ENCODE results near the gene GLI1. TPM values are rescaled to one million over a fixed set of nuclear protein-coding genes. Genes with fewer than 3 reads are reported as not detected.
A peak's percentile ranks its signal among the peaks of the same experiment; 100 is the strongest.
"Not testable (repeated sequence)": the region's sequence is repeated elsewhere in the genome, so short reads cannot be mapped to it uniquely, and the experiment has no call there.

The GLI1 gene
- 9.7 and 13.1 TPM in 2 replicates for total RNA-seq (2014; rRNA removed; shearing (Covaris generic))

- Histone ChIP-seq H3K4me3 (ENCODE audit: insufficient read depth, low read depth, low read length) (peak within 1 kb of the TSS; percentile 75), H3K36me3 (replicated peaks; ENCODE audit: control insufficient read depth, insufficient read depth, low read length) (no peaks in the 10 kb centered on the region; the same call in none of the 2 replicates), H3K27me3 (ENCODE audit: control insufficient read depth, insufficient read depth, low read length) (peaks cover 1% of the 10 kb centered on the region; the same call in 1 of the 2 replicates)
- peak; percentile 75 for DNase-seq
Measured at GRCh38 chr12:57459750-57460467, at the start of gene GLI1. Gene GLI1 (plus strand): TSS chr12:57459785. CDS start chr12:57463692, 3,907 bp downstream.

GRCh38 chr12:57410534-57410933 lies 49.1 kb upstream of the GLI1 start:
- DNase-seq, result no peak
- Histone ChIP-seq H3K36me3 (replicated peaks; ENCODE audit: control insufficient read depth, insufficient read depth, low read length) (no peaks in the 10 kb centered on the region), H3K4me3 (ENCODE audit: insufficient read depth, low read depth, low read length) (no peak overlapping the region), H3K27me3 (ENCODE audit: control insufficient read depth, insufficient read depth, low read length) (no peaks in the 10 kb centered on the region)

- DNase-seq; H3K36me3 ChIP-seq (replicated peaks; ENCODE audit: control insufficient read depth, insufficient read depth, low read length); H3K4me3 ChIP-seq (ENCODE audit: insufficient read depth, low read depth, low read length); H3K27me3 ChIP-seq (ENCODE audit: control insufficient read depth, insufficient read depth, low read length): not testable (repeated sequence)
Measured at GRCh38 chr12:57414160-57414559, 45.4 kb upstream of the GLI1 start.

- Histone ChIP-seq H3K4me3 (ENCODE audit: insufficient read depth, low read depth, low read length) (no peak overlapping the region), H3K27me3 (ENCODE audit: control insufficient read depth, insufficient read depth, low read length) (no peaks in the 10 kb centered on the region), H3K36me3 (replicated peaks; ENCODE audit: control insufficient read depth, insufficient read depth, low read length) (no peaks in the 10 kb centered on the region)
- DNase-seq, result no peak
Measured at GRCh38 chr12:57415088-57415487, 44.5 kb upstream of the GLI1 start.

- no peak for DNase-seq
- Histone ChIP-seq H3K4me3 (ENCODE audit: insufficient read depth, low read depth, low read length) (no peak overlapping the region), H3K36me3 (replicated peaks; ENCODE audit: control insufficient read depth, insufficient read depth, low read length) (no peaks in the 10 kb centered on the region), H3K27me3 (ENCODE audit: control insufficient read depth, insufficient read depth, low read length) (no peaks in the 10 kb centered on the region)
Measured at GRCh38 chr12:57416039-57416996, 43.3 kb upstream of the GLI1 start.

- Histone ChIP-seq H3K4me3 (ENCODE audit: insufficient read depth, low read depth, low read length) (no peak overlapping the region), H3K27me3 (ENCODE audit: control insufficient read depth, insufficient read depth, low read length) (no peaks in the 10 kb centered on the region), H3K36me3 (replicated peaks; ENCODE audit: control insufficient read depth, insufficient read depth, low read length) (no peaks in the 10 kb centered on the region)
- DNase-seq, result no peak
Measured at GRCh38 chr12:57418255-57418654, 41.3 kb upstream of the GLI1 start.

- H3K27me3 ChIP-seq (ENCODE audit: control insufficient read depth, insufficient read depth, low read length), result no peaks in the 10 kb centered on the region
- no peak for DNase-seq
Measured at GRCh38 chr12:57419495-57419894, 40.1 kb upstream of the GLI1 start.

GRCh38 chr12:57420482-57420881 lies 39.1 kb upstream of the GLI1 start:
- Histone ChIP-seq H3K36me3 (replicated peaks; ENCODE audit: control insufficient read depth, insufficient read depth, low read length) (no peaks in the 10 kb centered on the region; the same call in 1 of the 2 replicates), H3K27me3 (ENCODE audit: control insufficient read depth, insufficient read depth, low read length) (no peaks in the 10 kb centered on the region), H3K4me3 (ENCODE audit: insufficient read depth, low read depth, low read length) (no peak overlapping the region)
- no peak for DNase-seq

More at GRCh38 chr12:57419495-57419894, 40.1 kb upstream of the GLI1 start:
- Histone ChIP-seq H3K36me3 (replicated peaks; ENCODE audit: control insufficient read depth, insufficient read depth, low read length) (no peaks in the 10 kb centered on the region; the same call in 1 of the 2 replicates), H3K4me3 (ENCODE audit: insufficient read depth, low read depth, low read length) (no peak overlapping the region)

- not testable (repeated sequence) for DNase-seq; H3K4me3 ChIP-seq (ENCODE audit: insufficient read depth, low read depth, low read length)
Measured at GRCh38 chr12:57426948-57427347, 32.6 kb upstream of the GLI1 start.

GRCh38 chr12:57428965-57429364 lies 30.6 kb upstream of the GLI1 start:
- Histone ChIP-seq H3K27me3 (ENCODE audit: control insufficient read depth, insufficient read depth, low read length) (no peaks in the 10 kb centered on the region), H3K4me3 (ENCODE audit: insufficient read depth, low read depth, low read length) (no peak overlapping the region), H3K36me3 (replicated peaks; ENCODE audit: control insufficient read depth, insufficient read depth, low read length) (no peaks in the 10 kb centered on the region; the same call in 1 of the 2 replicates)
- no peak for DNase-seq

More at GRCh38 chr12:57426948-57427347, 32.6 kb upstream of the GLI1 start:
- not testable (repeated sequence) for H3K36me3 ChIP-seq (replicated peaks; ENCODE audit: control insufficient read depth, insufficient read depth, low read length); H3K27me3 ChIP-seq (ENCODE audit: control insufficient read depth, insufficient read depth, low read length)

GRCh38 chr12:57429473-57430111 lies 30.0 kb upstream of the GLI1 start:
- H3K27me3 ChIP-seq (ENCODE audit: control insufficient read depth, insufficient read depth, low read length), result no peaks in the 10 kb centered on the region
- H3K36me3 ChIP-seq (replicated peaks; ENCODE audit: control insufficient read depth, insufficient read depth, low read length), result no peaks in the 10 kb centered on the region; the same call in 1 of the 2 replicates
- peak overlapping the region; percentile 56 for H3K4me3 ChIP-seq (ENCODE audit: insufficient read depth, low read depth, low read length)
- no peak for DNase-seq

GRCh38 chr12:57430112-57430930 lies 29.3 kb upstream of the GLI1 start:
- H3K27me3 ChIP-seq (ENCODE audit: control insufficient read depth, insufficient read depth, low read length), result no peaks in the 10 kb centered on the region
- H3K4me3 ChIP-seq (ENCODE audit: insufficient read depth, low read depth, low read length), result peak overlapping the region; percentile 56
- H3K36me3 ChIP-seq (replicated peaks; ENCODE audit: control insufficient read depth, insufficient read depth, low read length), result no peaks in the 10 kb centered on the region
- DNase-seq, result peak; percentile 97

GRCh38 chr12:57430931-57431566 lies 28.5 kb upstream of the GLI1 start, which contains the start of gene R3HDM2:
Gene R3HDM2 (minus strand): TSS chr12:57431043. CDS start chr12:57310428, 120,615 bp downstream.
- Histone ChIP-seq H3K4me3 (ENCODE audit: insufficient read depth, low read depth, low read length) (peak within 1 kb of the TSS; percentile 56), H3K27me3 (ENCODE audit: control insufficient read depth, insufficient read depth, low read length) (no peaks in the 10 kb centered on the region), H3K36me3 (replicated peaks; ENCODE audit: control insufficient read depth, insufficient read depth, low read length) (no peaks in the 10 kb centered on the region)
- no peak for DNase-seq

Data from H7 (cell line).